Smooth muscle cell (in vitro differentiated cells): Measurements from ENCODE around the gene TBX15. TPM values are rescaled to one million over a fixed set of nuclear protein-coding genes. Genes with fewer than 3 reads are reported as not detected.

ENCODE experiments used
- DNase-seq: peaks from one replicate; lab custom pipeline; 2025; ENCODE audit not compliant: unreplicated experiment; lab: John Stamatoyannopoulos, UW
- H2AFZ ChIP-seq: fragments of 200-600 bp; sonication (generic); 2 replicates; pipeline ENCODE4 v1.6.0; 2016; ENCODE audit warnings: antibody characterized with exemption, low read depth, mild to moderate bottlenecking
- H3F3A ChIP-seq: fragments of 200-600 bp; sonication (generic); 2 replicates; pipeline ENCODE4 v1.6.0; 2017; ENCODE audit warnings: antibody characterized with exemption, low read depth
- H3K27ac ChIP-seq: fragments of 200-600 bp; sonication (generic); 2 replicates; pipeline ENCODE4 v1.5.1; 2016; ENCODE audit warnings: low read depth, mild to moderate bottlenecking
- H3K27me3 ChIP-seq: fragments of 200-600 bp; sonication (generic); 2 replicates; pipeline ENCODE4 v1.6.1; 2016; ENCODE audit warnings: low read depth, mild to moderate bottlenecking
- H3K36me3 ChIP-seq: fragments of 200-600 bp; sonication (generic); 2 replicates; pipeline ENCODE4 v1.5.1; 2016; ENCODE audit warnings: low read depth
- H3K4me1 ChIP-seq: fragments of 200-600 bp; sonication (generic); 2 replicates; pipeline ENCODE4 v1.5.1; 2016; ENCODE audit warnings: low read depth
- H3K4me2 ChIP-seq: fragments of 200-600 bp; sonication (generic); 2 replicates; pipeline ENCODE4 v1.6.0; 2016; ENCODE audit warnings: mild to moderate bottlenecking
- H3K4me3 ChIP-seq: fragments of 200-600 bp; sonication (generic); 2 replicates; pipeline ENCODE4 v1.5.1; 2016; ENCODE audit warnings: mild to moderate bottlenecking
- H3K79me2 ChIP-seq: fragments of 200-600 bp; sonication (generic); 2 replicates; pipeline ENCODE4 v1.6.0; 2016; ENCODE audit warnings: low read depth, mild to moderate bottlenecking
- H3K9ac ChIP-seq: fragments of 200-600 bp; sonication (generic); 2 replicates; pipeline ENCODE4 v1.6.0; 2016; ENCODE audit warnings: low read depth
- H3K9me3 ChIP-seq: fragments of 200-600 bp; sonication (generic); replicated peaks from 2 replicates; pipeline ENCODE4 v1.5.1; 2016; ENCODE audit warnings: low read depth
- H4K20me1 ChIP-seq: fragments of 200-600 bp; sonication (generic); 2 replicates; pipeline ENCODE4 v1.6.0; 2016; ENCODE audit warnings: low read depth
- WGBS: methylation state at CpG from one replicate; pipeline ENCODE4 v1.1.7; 2016; ENCODE audit warnings: low lambda C conversion rate; 5-methylcytosine and 5-hydroxymethylcytosine counted together
- polyA plus RNA-seq: library from polyadenylated mRNA; unstranded; fragments of >200 nt; fragmentation: Nextera tagmentation; extraction: Ambion mirVana; gene quantifications from 2 replicates; pipeline ENCODE4 v1.2.1, GENCODE V29; 2016
- total RNA-seq: library from RNA; depleted of rRNA; stranded (reverse); fragments of >200 nt; gene quantifications from 2 replicates; pipeline ENCODE4 v1.2.3, GENCODE V29; 2014
- TF ChIP-seq, protein P1 (sequence below): fragments of 200-600 bp; sonication (generic); IDR thresholded peaks from 2 replicates; pipeline ENCODE4 v1.5.1; 2017; ENCODE audit warnings: borderline replicate concordance, mild to moderate bottlenecking, antibody characterized with exemption; ENCODE audit not compliant: insufficient read depth, poor library complexity, severe bottlenecking

The TBX15 gene
- total and polyA plus RNA-seq, 2 experiments from 2014 or later = 2.7 to 3.5 TPM

DNA sequence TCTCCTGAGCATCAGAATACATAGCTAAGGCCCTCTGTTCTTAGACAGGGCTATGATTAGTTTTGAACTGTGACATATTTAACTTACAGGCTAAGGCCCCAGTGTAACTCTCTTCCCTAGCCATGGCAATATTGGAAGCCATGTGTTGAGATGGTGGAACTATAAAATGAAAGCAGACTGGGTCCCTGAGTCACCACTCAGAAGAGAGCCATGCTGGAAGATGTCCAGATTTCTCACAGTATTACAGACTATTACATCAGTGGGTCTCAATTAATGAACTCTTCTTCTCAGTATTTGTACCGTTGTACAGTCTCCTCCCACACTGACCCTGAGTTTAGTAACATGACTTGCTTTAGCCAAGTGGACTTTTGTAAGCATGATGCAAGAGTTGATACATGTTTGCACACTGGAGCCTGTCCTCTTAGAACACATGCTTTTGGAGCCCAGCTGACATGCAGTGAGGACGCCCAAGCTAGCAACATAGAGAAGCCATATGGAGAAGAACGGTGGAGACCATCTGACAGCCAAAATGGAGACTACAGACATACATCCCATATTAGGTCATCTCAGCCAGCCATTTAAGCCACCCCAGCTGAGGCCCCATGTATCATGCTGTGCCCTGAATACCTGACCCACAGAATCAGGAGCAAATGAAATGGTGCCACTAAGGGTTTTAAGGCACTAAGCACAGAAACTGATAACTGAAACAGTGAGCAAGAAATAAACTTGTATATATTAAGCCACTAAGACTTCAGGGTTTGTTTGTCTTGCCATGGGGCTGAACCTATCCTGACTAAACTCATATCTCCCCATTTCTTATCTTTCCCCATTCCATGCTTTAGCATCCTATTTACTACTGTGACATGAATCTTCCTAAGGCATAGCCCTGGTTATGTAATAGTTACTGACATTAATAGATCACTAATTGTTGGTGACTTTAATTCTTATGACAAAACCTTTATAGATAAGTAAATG, 24.4 kb downstream of the TBX15 start:
- Histone ChIP-seq H4K20me1 (no peaks in the 10 kb centered on the region), H3K27me3 (no peaks in the 10 kb centered on the region), H3K4me2 (no peak overlapping the region), H3K36me3 (no peaks in the 10 kb centered on the region), H3K4me3 (no peak overlapping the region), H3F3A (no peaks in the 10 kb centered on the region), H3K79me2 (no peaks in the 10 kb centered on the region), H3K27ac (no peak overlapping the region), H2AFZ (no peak overlapping the region), H3K4me1 (peaks cover 12% of the 10 kb centered on the region), H3K9me3 (no peaks in the 10 kb centered on the region), H3K9ac (no peak overlapping the region)
- TF ChIP-seq, protein P1, sequence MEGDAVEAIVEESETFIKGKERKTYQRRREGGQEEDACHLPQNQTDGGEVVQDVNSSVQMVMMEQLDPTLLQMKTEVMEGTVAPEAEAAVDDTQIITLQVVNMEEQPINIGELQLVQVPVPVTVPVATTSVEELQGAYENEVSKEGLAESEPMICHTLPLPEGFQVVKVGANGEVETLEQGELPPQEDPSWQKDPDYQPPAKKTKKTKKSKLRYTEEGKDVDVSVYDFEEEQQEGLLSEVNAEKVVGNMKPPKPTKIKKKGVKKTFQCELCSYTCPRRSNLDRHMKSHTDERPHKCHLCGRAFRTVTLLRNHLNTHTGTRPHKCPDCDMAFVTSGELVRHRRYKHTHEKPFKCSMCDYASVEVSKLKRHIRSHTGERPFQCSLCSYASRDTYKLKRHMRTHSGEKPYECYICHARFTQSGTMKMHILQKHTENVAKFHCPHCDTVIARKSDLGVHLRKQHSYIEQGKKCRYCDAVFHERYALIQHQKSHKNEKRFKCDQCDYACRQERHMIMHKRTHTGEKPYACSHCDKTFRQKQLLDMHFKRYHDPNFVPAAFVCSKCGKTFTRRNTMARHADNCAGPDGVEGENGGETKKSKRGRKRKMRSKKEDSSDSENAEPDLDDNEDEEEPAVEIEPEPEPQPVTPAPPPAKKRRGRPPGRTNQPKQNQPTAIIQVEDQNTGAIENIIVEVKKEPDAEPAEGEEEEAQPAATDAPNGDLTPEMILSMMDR = no peak
- WGBS = 72% methylated on average over 3 of the region's 3 CpGs
- DNase-seq = no peak

DNA sequence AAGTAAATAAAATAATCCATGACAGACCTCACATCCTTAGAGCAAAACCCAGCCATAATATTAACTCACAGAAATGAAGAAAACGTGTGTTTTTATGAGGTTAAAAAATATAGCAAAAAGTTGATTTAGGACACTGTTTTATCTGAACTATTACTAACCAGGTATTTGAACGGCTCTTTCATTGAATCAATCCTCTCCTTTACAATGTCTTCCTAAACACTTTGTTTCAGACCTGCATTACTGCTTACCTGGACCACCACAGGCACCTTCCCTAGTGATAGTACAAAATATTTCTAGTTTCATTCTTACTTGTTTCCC, 25.0 kb downstream of the TBX15 start:
- no peaks in the 10 kb centered on the region for H3K79me2 ChIP-seq
- H3K27me3 ChIP-seq = no peaks in the 10 kb centered on the region
- TF ChIP-seq, protein P1 = no peak

DNA sequence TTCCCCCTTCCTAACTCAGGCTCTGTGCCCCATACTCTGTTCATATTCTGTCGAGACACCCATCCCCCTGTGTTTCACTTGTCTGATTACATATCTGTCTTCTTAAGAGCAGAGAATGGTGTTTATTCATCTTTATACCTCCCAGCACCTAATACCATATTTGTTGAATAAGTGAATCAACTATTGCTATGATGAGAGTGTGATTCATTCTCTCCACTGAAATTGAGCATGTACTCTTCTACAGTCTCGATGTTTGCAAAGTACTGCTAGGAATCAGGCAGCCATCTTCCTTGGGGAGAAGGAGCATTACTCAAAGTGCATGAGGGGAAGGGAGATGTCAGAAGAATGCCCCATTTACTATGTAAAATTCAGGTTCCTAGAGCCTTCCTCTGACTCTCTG, 27.0 kb downstream of the TBX15 start:
- Histone ChIP-seq H3K4me3 (no peak overlapping the region), H3K27ac (no peak overlapping the region), H4K20me1 (no peaks in the 10 kb centered on the region), H3K4me1 (peaks cover 12% of the 10 kb centered on the region), H3K9ac (no peak overlapping the region), H3K79me2 (no peaks in the 10 kb centered on the region), H3K27me3 (no peaks in the 10 kb centered on the region), H3K9me3 (no peaks in the 10 kb centered on the region), H3F3A (no peaks in the 10 kb centered on the region), H2AFZ (no peak overlapping the region), H3K4me2 (no peak overlapping the region), H3K36me3 (no peaks in the 10 kb centered on the region)
- TF ChIP-seq, protein P1 = no peak
- DNase-seq = no peak
- WGBS = 97% methylated on average over 2 of the region's 2 CpGs

More for the DNA sequence above, 25.0 kb downstream of the TBX15 start:
- Histone ChIP-seq H3K27ac (no peak overlapping the region), H3K4me1 (peaks cover 12% of the 10 kb centered on the region), H3K9me3 (no peaks in the 10 kb centered on the region), H3F3A (no peaks in the 10 kb centered on the region), H3K36me3 (no peaks in the 10 kb centered on the region), H3K4me2 (no peak overlapping the region), H3K4me3 (no peak overlapping the region), H4K20me1 (no peaks in the 10 kb centered on the region), H2AFZ (no peak overlapping the region), H3K9ac (no peak overlapping the region)
- 89% methylated on average over 2 of the region's 2 CpGs for WGBS
- no peak for DNase-seq
